Adrenal gland (tissue), 19 donors: ENCODE results near the gene UBA5. TPM values are rescaled to one million over a fixed set of nuclear protein-coding genes. Genes with fewer than 3 reads are reported as not detected.
A peak's percentile ranks its signal among the peaks of the same experiment; 100 is the strongest.
"Not testable (repeated sequence)": the region's sequence is repeated elsewhere in the genome, so short reads cannot be mapped to it uniquely, and the experiment has no call there.

Experiments
- DNase-seq, 7 donors: peaks; one replicate each; pipeline ENCODE4 v3.0.0-alpha.2; 2019 to 2020
- H3K27ac ChIP-seq, 5 donors: fragments of 200-600 bp; sonication (generic) in 4 of 5; 1 replicate in 3 of 5; 2 replicates in 2 of 5; pipeline versions ENCODE4 v1.5.1 to v1.8.0; 2016 to 2020; ENCODE audit warnings: mild to moderate bottlenecking in 1 of 5
- H3K27me3 ChIP-seq: fragments of 200-600 bp; 2 replicates; pipeline ENCODE4 v1.8.0; 2021
- H3K36me3 ChIP-seq, 2 donors: fragments of 200-600 bp; replicated peaks in 1 of 2; 1 replicate in 1 of 2; 2 replicates in 1 of 2; pipeline versions ENCODE4 v1.5.1 to v1.8.0; 2018 to 2022
- H3K4me1 ChIP-seq, 2 donors: fragments of 200-600 bp; replicated peaks in 1 of 2; 1 replicate in 1 of 2; 2 replicates in 1 of 2; pipeline versions ENCODE4 v1.5.1 to v1.8.0; 2018 to 2021
- H3K4me3 ChIP-seq, 4 donors: fragments of 200-600 bp; sonication (generic) in 3 of 4; one replicate each; pipeline ENCODE4 v1.5.1; 2016 to 2018
- H3K9me3 ChIP-seq, 3 donors: fragments of 200-600 bp; sonication (generic) in 1 of 3; replicated peaks in 1 of 3; 1 replicate in 2 of 3; 2 replicates in 1 of 3; pipeline versions ENCODE4 v1.5.1 to v1.8.0; 2016 to 2021
- POLR2A ChIP-seq, 2 donors: fragments of 450-650 bp; IDR thresholded peaks; one replicate each; pipeline ENCODE4 v1.6.1; 2017; ENCODE audit warnings: antibody characterized with exemption in 2 of 2, mild to moderate bottlenecking in 2 of 2, moderate library complexity in 1 of 2
- WGBS, 4 donors: extraction: QIAGEN DNeasy Blood & Tissue Kit in 2 of 4; methylation state at CpG; one replicate each; pipeline versions ENCODE4 v1.1.5 to v1.1.7; 2013 to 2017; 5-methylcytosine and 5-hydroxymethylcytosine counted together
- intact Hi-C, 2 donors: fragments of 100-400 bp; cut with DNase I; formaldehyde crosslinking; loops; one replicate each; pipeline versions ENCODE4 v1.14.1 to v1.15.0; 2022 to 2023
- long read RNA-seq, 10 donors: library from polyadenylated mRNA in 3 of 10; unstranded in 2 of 10; stranded (forward) in 1 of 10; transcript quantifications; one replicate each; pipeline ENCODE4 v2.0.0 and lab custom pipeline, GENCODE V29; 2021 to 2026
- polyA plus RNA-seq, 3 donors: library from polyadenylated mRNA; stranded (reverse); fragments of 200-250 nt in 2 of 3; fragments of 350-450 nt in 1 of 3; fragmentation: Illumina TruSeq in 1 of 3; extraction: RNeasy Lipid Tissue Mini Kit (QIAGEN cat#74804) in 1 of 3; gene quantifications; one replicate each; pipeline ENCODE4 v1.2.3, GENCODE V29; 2013 to 2014
- total RNA-seq, 9 donors: library from RNA; depleted of rRNA in 4 of 9; stranded (reverse); fragments of >200 nt in 4 of 9; fragments of 120-200 nt in 1 of 9; fragmentation: NEBNext Ultra II Directional in 1 of 9; extraction: Animal tissue kit (Norgen Biotek cat#: 25700) in 1 of 9; gene quantifications; one replicate each; pipeline versions ENCODE4 v1.1.0 to v1.2.4, GENCODE V29; 2013 to 2023
- TF ChIP-seq, protein P1 (sequence below), 6 experiments: fragments of 450-650 bp in 4 of 6; fragments of 200-600 bp in 2 of 6; sonication (generic) in 1 of 6; IDR thresholded peaks; 1 replicate in 5 of 6; 2 replicates in 1 of 6; pipeline versions ENCODE4 v1.5.1 to v1.8.0; 2016 to 2021; ENCODE audit warnings: antibody characterized with exemption in 6 of 6, mild to moderate bottlenecking in 2 of 6, moderate library complexity in 1 of 6
- donor health status: healthy with polysubstance abuse.
- donor health status: Bipolar disorder and iron deficiency.
- donor health status: DM: yes; HTN: yes; CAD: no.
- donor health status: DM: no; HTN: no; CAD: no.
- donor health status: DM: no; HTN: no; CAD: no.
- donor health status: DM: yes; HTN: yes; CAD: no.

UBA5 gene
- total RNA-seq (100 to 1,000 TPM in 1 of 9 donors, 10 to 100 TPM in 8; 54.8 to 134 (median 67.6) TPM), polyA plus RNA-seq (10 to 100 TPM; 35.6 to 89.2 (median 60.7) TPM)
- long read RNA-seq, donor 1, transcript UBA5-202 (12 exons, 3,705 nt), result major isoform, 22 of 69 reads
- long read RNA-seq, donor 1, partial matches to known transcripts, result 45 of 69 reads
- long read RNA-seq, donor 1, other reads (novel, unspliced or antisense), result 0 of 69 reads
- long read RNA-seq, donor 2, transcript UBA5-202 (12 exons, 3,705 nt), result major isoform, 9 of 47 reads
- long read RNA-seq, donor 2, partial matches to known transcripts, result 36 of 47 reads
- long read RNA-seq, donor 2, other reads (novel, unspliced or antisense), result 0 of 47 reads
- long read RNA-seq, donor 3, transcript UBA5-202 (12 exons, 3,705 nt), result major isoform, 22 of 39 reads
- long read RNA-seq, donor 3, partial matches to known transcripts, result 16 of 39 reads
- long read RNA-seq, donor 3, other reads (novel, unspliced or antisense), result 0 of 39 reads
- long read RNA-seq, donor 4, transcript UBA5-202 (12 exons, 3,705 nt), result major isoform, 53 of 60 reads
- long read RNA-seq, donor 4, partial matches to known transcripts, result 2 of 60 reads
- long read RNA-seq, donor 4, other reads (novel, unspliced or antisense), result 3 of 60 reads
- long read RNA-seq, donor 5, transcript UBA5-202 (12 exons, 3,705 nt), result major isoform, 116 of 132 reads
- long read RNA-seq, donor 5, partial matches to known transcripts, result 6 of 132 reads
- long read RNA-seq, donor 5, other reads (novel, unspliced or antisense), result 10 of 132 reads
- long read RNA-seq, donor 6, transcript UBA5-202 (12 exons, 3,705 nt), result major isoform, 21 of 27 reads
- long read RNA-seq, donor 6, partial matches to known transcripts, result 4 of 27 reads
- long read RNA-seq, donor 6, other reads (novel, unspliced or antisense), result 2 of 27 reads
- long read RNA-seq, donor 7, partial matches to known transcripts, result 16 of 21 reads
- long read RNA-seq, donor 7, other reads (novel, unspliced or antisense), result 0 of 21 reads
- long read RNA-seq, donor 8, transcript UBA5-202 (12 exons, 3,705 nt), result major isoform, 21 of 46 reads
- long read RNA-seq, donor 8, partial matches to known transcripts, result 23 of 46 reads
- long read RNA-seq, donor 8, other reads (novel, unspliced or antisense), result 0 of 46 reads
- long read RNA-seq, donor 9, transcript UBA5-202 (12 exons, 3,705 nt), result major isoform, 15 of 28 reads
- long read RNA-seq, donor 9, partial matches to known transcripts, result 13 of 28 reads
- long read RNA-seq, donor 9, other reads (novel, unspliced or antisense), result 0 of 28 reads
- long read RNA-seq, donor 10, transcript UBA5-202 (12 exons, 3,705 nt), result major isoform, 12 of 20 reads
- long read RNA-seq, donor 10, partial matches to known transcripts, result 7 of 20 reads
- long read RNA-seq, donor 10, other reads (novel, unspliced or antisense), result 0 of 20 reads

- no peaks in the 10 kb centered on the region for H3K9me3 ChIP-seq
These were observed at the start of gene UBA5 for GRCh38 chr3:132660052-132660810. TSS of gene UBA5 (plus strand) at chr3:132660329. CDS start at chr3:132660538, 209 bp downstream.

DNA sequence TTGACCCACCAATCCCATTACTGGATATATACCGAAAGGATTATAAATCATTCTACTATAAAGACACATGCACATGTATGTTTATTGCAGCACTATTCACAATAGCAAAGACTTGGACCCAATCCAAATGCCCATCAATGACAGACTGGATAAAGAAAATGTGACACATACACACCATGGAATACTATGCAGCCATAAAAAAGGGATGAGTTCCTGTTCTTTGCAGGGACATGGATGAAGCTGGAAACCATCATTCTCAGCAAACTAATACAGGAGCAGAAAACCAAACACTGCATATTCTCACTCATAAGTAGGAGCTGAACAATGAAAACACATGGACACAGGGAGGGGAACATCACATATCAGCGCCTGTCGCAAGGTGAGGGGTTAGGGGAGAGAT, 44.8 kb upstream of the UBA5 start:
- intact Hi-C loops, DNase-seq, H3K4me1 ChIP-seq, H3K4me3 ChIP-seq, H3K27ac ChIP-seq, H3K27me3 ChIP-seq, H3K9me3 ChIP-seq, H3K36me3 ChIP-seq: not testable (repeated sequence)
- 95 to 98% (median 97%) methylated on average over 3 of the region's 3 CpGs for WGBS, 4 donors

More at GRCh38 chr3:132660052-132660810, at the start of gene UBA5:
- peak within 1 kb of the TSS; percentile 67 to 97 (median 88) for H3K4me3 ChIP-seq
- H3K4me1 ChIP-seq, result peaks cover 17 to 43% of the 10 kb centered on the region in 2 donors
- TF ChIP-seq, protein P1, sequence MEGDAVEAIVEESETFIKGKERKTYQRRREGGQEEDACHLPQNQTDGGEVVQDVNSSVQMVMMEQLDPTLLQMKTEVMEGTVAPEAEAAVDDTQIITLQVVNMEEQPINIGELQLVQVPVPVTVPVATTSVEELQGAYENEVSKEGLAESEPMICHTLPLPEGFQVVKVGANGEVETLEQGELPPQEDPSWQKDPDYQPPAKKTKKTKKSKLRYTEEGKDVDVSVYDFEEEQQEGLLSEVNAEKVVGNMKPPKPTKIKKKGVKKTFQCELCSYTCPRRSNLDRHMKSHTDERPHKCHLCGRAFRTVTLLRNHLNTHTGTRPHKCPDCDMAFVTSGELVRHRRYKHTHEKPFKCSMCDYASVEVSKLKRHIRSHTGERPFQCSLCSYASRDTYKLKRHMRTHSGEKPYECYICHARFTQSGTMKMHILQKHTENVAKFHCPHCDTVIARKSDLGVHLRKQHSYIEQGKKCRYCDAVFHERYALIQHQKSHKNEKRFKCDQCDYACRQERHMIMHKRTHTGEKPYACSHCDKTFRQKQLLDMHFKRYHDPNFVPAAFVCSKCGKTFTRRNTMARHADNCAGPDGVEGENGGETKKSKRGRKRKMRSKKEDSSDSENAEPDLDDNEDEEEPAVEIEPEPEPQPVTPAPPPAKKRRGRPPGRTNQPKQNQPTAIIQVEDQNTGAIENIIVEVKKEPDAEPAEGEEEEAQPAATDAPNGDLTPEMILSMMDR (IDR thresholded peaks at IDR 0.05), result no peak
- no peak for TF ChIP-seq POLR2A (IDR thresholded peaks at IDR 0.05)
- DNase-seq, result peak; percentile 60 to 78 (median 68)
- no peaks in the 10 kb centered on the region for H3K27me3 ChIP-seq
- no peaks in the 10 kb centered on the region for H3K36me3 ChIP-seq
- WGBS, 4 donors, result 0 to 1% (median 0%) methylated on average over 16 to 64 of the region's 64 CpGs
- H3K27ac ChIP-seq, result peak within 1 kb of the TSS; percentile 91 to 95 (median 94)
- intact Hi-C loops, result no loop called here

DNA sequence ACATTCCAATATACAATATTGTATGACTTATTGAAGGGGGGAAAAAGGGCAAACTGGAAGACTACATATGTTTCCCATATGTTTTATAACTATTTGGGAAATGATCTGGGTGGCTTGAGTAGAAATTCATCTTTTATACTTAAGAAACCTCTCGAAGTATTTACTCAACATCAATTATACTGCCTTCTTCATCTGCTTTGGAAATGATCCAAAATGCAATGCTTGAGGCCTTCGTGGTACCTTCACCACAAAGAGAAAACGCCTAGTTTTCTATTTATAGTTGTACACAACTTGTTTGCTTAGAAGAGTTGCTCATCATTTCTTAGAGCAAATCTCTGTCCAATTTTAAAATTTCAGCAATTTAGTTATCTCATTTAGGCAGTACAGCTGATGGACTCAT, 44.2 kb upstream of the UBA5 start:
- H3K27ac ChIP-seq, result no peak overlapping the region
- no peak for DNase-seq
- no peak for TF ChIP-seq POLR2A (IDR thresholded peaks at IDR 0.05)
- TF ChIP-seq, protein P1 (IDR thresholded peaks at IDR 0.05), result no peak
- no peaks in the 10 kb centered on the region for H3K27me3 ChIP-seq
- H3K36me3 ChIP-seq, result no peaks in the 10 kb centered on the region
- 67 to 75% (median 68%) methylated on average over 3 of the region's 3 CpGs for WGBS, 4 donors
- intact Hi-C loops, result no loop called here
- no peak overlapping the region for H3K4me3 ChIP-seq
- no peaks in the 10 kb centered on the region for H3K4me1 ChIP-seq
- H3K9me3 ChIP-seq, result no peaks in the 10 kb centered on the region

GRCh38 chr3:132616780-132617179, 43.3 kb upstream of the UBA5 start:
- WGBS, 4 donors, result 68 to 95% (median 88%) methylated on average over 1 of the region's 1 CpG
- no peak overlapping the region for H3K27ac ChIP-seq
- intact Hi-C loops, result no loop called here
- H3K4me3 ChIP-seq, result no peak overlapping the region
- no peaks in the 10 kb centered on the region for H3K27me3 ChIP-seq
- H3K4me1 ChIP-seq, result no peaks in the 10 kb centered on the region
- DNase-seq, result no peak
- H3K36me3 ChIP-seq, result no peaks in the 10 kb centered on the region
- no peaks in the 10 kb centered on the region for H3K9me3 ChIP-seq
- no peak for TF ChIP-seq POLR2A (IDR thresholded peaks at IDR 0.05)
- TF ChIP-seq, protein P1 (IDR thresholded peaks at IDR 0.05), result no peak
